Measurements from ENCODE around the gene C6orf47.

Gene C6orf47

GRCh38 chr6:31657406-31658157 lies 3.0 kb downstream of the C6orf47 start:
- TF ChIP-seq CTCF (IDR thresholded peaks at IDR 0.05; ENCODE audit: control extremely low read depth, extremely low read depth, low read depth, missing control alignments): no peak
- ChIA-PET CTCF (interaction anchor here (0.9 to 1.6 kb wide), 2 partner anchors 60 to 64 kb away, joined by 3 to 5 read pairs; partner anchors contain the start of gene NCR3), POLR2A (no interaction called here)
- DNase-seq (ENCODE audit: extremely low spot score): no peak

GRCh38 chr6:31655349-31656237 lies 5.0 kb downstream of the C6orf47 start, which contains the start of gene APOM:
Gene APOM (plus strand): TSS chr6:31655894. CDS start chr6:31655967, 73 bp downstream.
- CTCF ChIA-PET: interaction anchor here (0.8 to 1.9 kb wide), 5 partner anchors 8 to 105 kb away, joined by 3 to 7 read pairs (median 4); partner anchors contain the start of gene GPANK1
- DNase-seq (ENCODE audit: extremely low spot score): no peak
- TF ChIP-seq CTCF (IDR thresholded peaks at IDR 0.05; ENCODE audit: control extremely low read depth, extremely low read depth, low read depth, missing control alignments): no peak
- POLR2A ChIA-PET: interaction anchor here (1.2 to 1.4 kb wide), 2 partner anchors 9 to 10 kb away, joined by 3 to 9 read pairs; partner anchors contain the start of genes CSNK2B and GPANK1

GRCh38 chr6:31654574-31655348 lies 5.8 kb downstream of the C6orf47 start:
- no peak for TF ChIP-seq CTCF (IDR thresholded peaks at IDR 0.05; ENCODE audit: control extremely low read depth, extremely low read depth, low read depth, missing control alignments)
- POLR2A ChIA-PET: interaction anchor here (1.4 kb wide), 2 partner anchors 10 to 12 kb away, joined by 3 to 9 read pairs; partner anchors contain the start of gene GPANK1
- CTCF ChIA-PET: interaction anchor here (0.8 to 3.3 kb wide), 7 partner anchors 8 to 104 kb away, joined by 3 to 27 read pairs (median 4); partner anchors contain the start of gene GPANK1
- no peak for DNase-seq (ENCODE audit: extremely low spot score)

GRCh38 chr6:31652925-31653724 lies 7.5 kb downstream of the C6orf47 start:
- peak; percentile 90 for DNase-seq (ENCODE audit: extremely low spot score)

More at GRCh38 chr6:31652925-31653724, 7.5 kb downstream of the C6orf47 start:
- POLR2A ChIA-PET: interaction anchor here (0.7 to 2.5 kb wide), 8 partner anchors 7 to 175 kb away, joined by 3 to 15 read pairs (median 4); partner anchors contain the start of genes C6orf47, GPANK1, HSPA1A and HSPA1B
- no peak for TF ChIP-seq CTCF (IDR thresholded peaks at IDR 0.05; ENCODE audit: control extremely low read depth, extremely low read depth, low read depth, missing control alignments)
- CTCF ChIA-PET: interaction anchor here (0.9 to 3.3 kb wide), 8 partner anchors 10 to 245 kb away, joined by 3 to 27 read pairs (median 4); partner anchors contain the start of genes ATP6V1G2, EHMT2, GPANK1 and NEU1
